ENCODE measurements around the gene CDC42BPA. TPM values are rescaled to one million over a fixed set of nuclear protein-coding genes. Genes with fewer than 3 reads are reported as not detected.
"Not testable (repeated sequence)": the region's sequence is repeated elsewhere in the genome, so short reads cannot be mapped to it uniquely, and the experiment has no call there.

CDC42BPA gene
- total RNA-seq, 2 donors from 2014 or later: 30.0 to 34.3 TPM

DNA sequence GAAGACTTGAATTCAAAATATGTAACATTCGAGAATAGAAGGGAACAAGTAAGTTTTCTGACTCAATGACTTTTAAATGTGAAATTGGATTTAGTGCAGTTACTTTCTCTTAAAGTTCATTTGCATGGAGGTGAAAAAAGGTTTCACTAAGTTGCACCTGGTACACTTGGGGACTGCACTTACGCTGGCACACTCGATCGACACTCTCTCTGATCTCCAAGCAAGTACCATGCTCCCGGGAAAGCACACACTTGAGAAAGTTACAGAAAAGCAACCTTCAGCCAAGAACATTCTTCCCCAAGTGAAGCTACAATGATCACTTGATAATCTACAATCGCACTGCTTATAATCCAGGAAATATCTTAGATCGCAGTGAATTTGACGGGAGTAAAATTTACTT lies 315.1 kb downstream of the CDC42BPA start:
- H3K27me3 ChIP-seq (ENCODE audit: control insufficient read depth, insufficient read depth, low read length, poor library complexity, severe bottlenecking): no peaks in the 10 kb centered on the region
- H3K27me3 Mint-ChIP-seq (ENCODE audit: insufficient read depth): no peaks in the 10 kb centered on the region
- H3K36me3 ChIP-seq (ENCODE audit: control insufficient read depth, insufficient read depth, low read length): peaks cover 9% of the 10 kb centered on the region
- H3K27ac ChIP-seq (ENCODE audit: low read depth, low read length): no peak overlapping the region
- TF ChIP-seq, protein P1, sequence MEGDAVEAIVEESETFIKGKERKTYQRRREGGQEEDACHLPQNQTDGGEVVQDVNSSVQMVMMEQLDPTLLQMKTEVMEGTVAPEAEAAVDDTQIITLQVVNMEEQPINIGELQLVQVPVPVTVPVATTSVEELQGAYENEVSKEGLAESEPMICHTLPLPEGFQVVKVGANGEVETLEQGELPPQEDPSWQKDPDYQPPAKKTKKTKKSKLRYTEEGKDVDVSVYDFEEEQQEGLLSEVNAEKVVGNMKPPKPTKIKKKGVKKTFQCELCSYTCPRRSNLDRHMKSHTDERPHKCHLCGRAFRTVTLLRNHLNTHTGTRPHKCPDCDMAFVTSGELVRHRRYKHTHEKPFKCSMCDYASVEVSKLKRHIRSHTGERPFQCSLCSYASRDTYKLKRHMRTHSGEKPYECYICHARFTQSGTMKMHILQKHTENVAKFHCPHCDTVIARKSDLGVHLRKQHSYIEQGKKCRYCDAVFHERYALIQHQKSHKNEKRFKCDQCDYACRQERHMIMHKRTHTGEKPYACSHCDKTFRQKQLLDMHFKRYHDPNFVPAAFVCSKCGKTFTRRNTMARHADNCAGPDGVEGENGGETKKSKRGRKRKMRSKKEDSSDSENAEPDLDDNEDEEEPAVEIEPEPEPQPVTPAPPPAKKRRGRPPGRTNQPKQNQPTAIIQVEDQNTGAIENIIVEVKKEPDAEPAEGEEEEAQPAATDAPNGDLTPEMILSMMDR (conservative IDR thresholded peaks at IDR 0.05): no peak
- H3K36me3 Mint-ChIP-seq (ENCODE audit: low read depth): peaks cover 18% of the 10 kb centered on the region
- H3K9ac ChIP-seq (ENCODE audit: extremely low read depth, low read length, poor library complexity, severe bottlenecking): no peak overlapping the region
- no peaks in the 10 kb centered on the region for H3K4me1 ChIP-seq (ENCODE audit: control insufficient read depth, insufficient read depth, low read length)
- H3K9me3 Mint-ChIP-seq: peaks cover 2% of the 10 kb centered on the region
- H3K27ac Mint-ChIP-seq: no peak overlapping the region
- no peak for DNase-seq
- no peaks in the 10 kb centered on the region for H3K4me1 Mint-ChIP-seq
- 96 to 100% methylated on average over 8 of the region's 8 CpGs for WGBS, 2 experiments (ENCODE audit: insufficient coverage in 1 of 2, insufficient read length in 1 of 2)
- H3K9me3 ChIP-seq (ENCODE audit: control insufficient read depth, low read length): no peaks in the 10 kb centered on the region
- no peak overlapping the region for H3K4me3 Mint-ChIP-seq
- H3K4me3 ChIP-seq (ENCODE audit: low read length): no peak overlapping the region

DNA sequence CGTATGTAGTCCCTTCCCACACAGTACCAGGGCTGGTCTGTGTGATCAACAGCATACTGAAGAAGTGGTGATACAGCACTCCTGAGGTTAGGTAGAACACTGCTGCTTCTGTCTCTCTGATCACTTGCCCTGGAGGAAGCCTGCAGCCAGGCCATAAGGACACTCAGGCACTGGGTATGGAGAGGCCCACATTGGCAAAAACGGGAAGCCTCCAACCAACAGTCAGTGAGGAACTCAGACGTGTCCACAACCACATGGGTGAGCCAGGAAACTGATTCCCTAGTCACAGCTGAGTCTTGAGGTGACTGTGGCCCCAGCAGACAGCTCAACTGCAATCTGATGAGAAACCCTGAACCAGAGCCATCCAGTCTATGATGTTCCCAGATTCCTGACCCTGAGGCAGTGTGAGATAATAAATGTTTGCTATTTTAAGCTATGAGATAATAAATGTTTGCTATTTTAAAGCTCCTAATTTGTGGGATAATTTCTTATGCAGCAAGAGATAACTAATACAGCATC lies 315.7 kb downstream of the CDC42BPA start:
- no peak overlapping the region for H3K4me3 ChIP-seq (ENCODE audit: low read length)
- no peak for DNase-seq
- H3K4me1 ChIP-seq (ENCODE audit: control insufficient read depth, insufficient read depth, low read length): no peaks in the 10 kb centered on the region
- H3K36me3 ChIP-seq (ENCODE audit: control insufficient read depth, insufficient read depth, low read length): peaks cover 9% of the 10 kb centered on the region
- no peak overlapping the region for H3K27ac ChIP-seq (ENCODE audit: low read depth, low read length)
- no peaks in the 10 kb centered on the region for H3K27me3 ChIP-seq (ENCODE audit: control insufficient read depth, insufficient read depth, low read length, poor library complexity, severe bottlenecking)
- Mint-ChIP-seq H3K27me3 (ENCODE audit: insufficient read depth) (no peaks in the 10 kb centered on the region), H3K4me3 (no peak overlapping the region), H3K36me3 (ENCODE audit: low read depth) (peaks cover 22% of the 10 kb centered on the region), H3K4me1 (no peaks in the 10 kb centered on the region), H3K9me3 (peaks cover 2% of the 10 kb centered on the region), H3K27ac (no peak overlapping the region)
- TF ChIP-seq, protein P1 (conservative IDR thresholded peaks at IDR 0.05): no peak
- WGBS, 2 experiments (ENCODE audit: insufficient coverage in 1 of 2, insufficient read length in 1 of 2): 90 to 92% methylated on average over 3 of the region's 3 CpGs
- H3K9me3 ChIP-seq (ENCODE audit: control insufficient read depth, low read length): no peaks in the 10 kb centered on the region
- H3K9ac ChIP-seq (ENCODE audit: extremely low read depth, low read length, poor library complexity, severe bottlenecking): no peak overlapping the region

- not testable (repeated sequence) for H3K27me3 Mint-ChIP-seq (ENCODE audit: insufficient read depth); H3K36me3 ChIP-seq (ENCODE audit: control insufficient read depth, insufficient read depth, low read length); DNase-seq; H3K9me3 Mint-ChIP-seq; H3K27me3 ChIP-seq (ENCODE audit: control insufficient read depth, insufficient read depth, low read length, poor library complexity, severe bottlenecking); H3K27ac Mint-ChIP-seq; H3K4me3 ChIP-seq (ENCODE audit: low read length); H3K4me1 ChIP-seq (ENCODE audit: control insufficient read depth, insufficient read depth, low read length); H3K9ac ChIP-seq (ENCODE audit: extremely low read depth, low read length, poor library complexity, severe bottlenecking); H3K4me3 Mint-ChIP-seq; H3K4me1 Mint-ChIP-seq; H3K9me3 ChIP-seq (ENCODE audit: control insufficient read depth, low read length); H3K27ac ChIP-seq (ENCODE audit: low read depth, low read length)
- H3K36me3 Mint-ChIP-seq (ENCODE audit: low read depth): peaks cover 24% of the 10 kb centered on the region
- WGBS, 2 experiments (ENCODE audit: insufficient coverage in 1 of 2, insufficient read length in 1 of 2): 80 to 100% methylated on average over 1 of the region's 2 CpGs
These were observed 318.7 kb downstream of the CDC42BPA start for GRCh38 chr1:226999579-226999978.
